ENCODE measurements around the gene ERBB4. TPM values are rescaled to one million over a fixed set of nuclear protein-coding genes. Genes with fewer than 3 reads are reported as not detected.

The ERBB4 gene
- total RNA-seq, 1 experiment from 2014 or later: 0.15 TPM

GRCh38 chr2:212441821-212442220 lies 96.8 kb downstream of the ERBB4 start:
- ChIA-PET CTCF (no interaction called here), POLR2A (no interaction called here)
- ATAC-seq (no peak), DNase-seq (ENCODE audit: low read depth, low spot score) (no peak)
- Histone ChIP-seq H3K27me3 (ENCODE audit: control insufficient read depth, insufficient read depth, low read length) (no peaks in the 10 kb centered on the region), H3K27ac (ENCODE audit: low read length) (no peak overlapping the region), H3K9me3 (ENCODE audit: control insufficient read depth, insufficient read depth, low read depth, low read length) (no peaks in the 10 kb centered on the region), H3K36me3 (ENCODE audit: control insufficient read depth, insufficient read depth, low read length) (no peaks in the 10 kb centered on the region), H3K4me1 (ENCODE audit: control insufficient read depth, insufficient read depth, low read length) (no peaks in the 10 kb centered on the region), H3K4me3 (ENCODE audit: low read depth in 2 of 2, low read length in 2 of 2) (no peak overlapping the region)
- TF ChIP-seq POLR2AphosphoS5 (IDR thresholded peaks at IDR 0.05; ENCODE audit: low read depth, low read length): no peak
- TF ChIP-seq SIN3A (IDR thresholded peaks at IDR 0.05; ENCODE audit: borderline replicate concordance, insufficient read depth, low read depth, low read length): no peak
- TF ChIP-seq, protein P1, sequence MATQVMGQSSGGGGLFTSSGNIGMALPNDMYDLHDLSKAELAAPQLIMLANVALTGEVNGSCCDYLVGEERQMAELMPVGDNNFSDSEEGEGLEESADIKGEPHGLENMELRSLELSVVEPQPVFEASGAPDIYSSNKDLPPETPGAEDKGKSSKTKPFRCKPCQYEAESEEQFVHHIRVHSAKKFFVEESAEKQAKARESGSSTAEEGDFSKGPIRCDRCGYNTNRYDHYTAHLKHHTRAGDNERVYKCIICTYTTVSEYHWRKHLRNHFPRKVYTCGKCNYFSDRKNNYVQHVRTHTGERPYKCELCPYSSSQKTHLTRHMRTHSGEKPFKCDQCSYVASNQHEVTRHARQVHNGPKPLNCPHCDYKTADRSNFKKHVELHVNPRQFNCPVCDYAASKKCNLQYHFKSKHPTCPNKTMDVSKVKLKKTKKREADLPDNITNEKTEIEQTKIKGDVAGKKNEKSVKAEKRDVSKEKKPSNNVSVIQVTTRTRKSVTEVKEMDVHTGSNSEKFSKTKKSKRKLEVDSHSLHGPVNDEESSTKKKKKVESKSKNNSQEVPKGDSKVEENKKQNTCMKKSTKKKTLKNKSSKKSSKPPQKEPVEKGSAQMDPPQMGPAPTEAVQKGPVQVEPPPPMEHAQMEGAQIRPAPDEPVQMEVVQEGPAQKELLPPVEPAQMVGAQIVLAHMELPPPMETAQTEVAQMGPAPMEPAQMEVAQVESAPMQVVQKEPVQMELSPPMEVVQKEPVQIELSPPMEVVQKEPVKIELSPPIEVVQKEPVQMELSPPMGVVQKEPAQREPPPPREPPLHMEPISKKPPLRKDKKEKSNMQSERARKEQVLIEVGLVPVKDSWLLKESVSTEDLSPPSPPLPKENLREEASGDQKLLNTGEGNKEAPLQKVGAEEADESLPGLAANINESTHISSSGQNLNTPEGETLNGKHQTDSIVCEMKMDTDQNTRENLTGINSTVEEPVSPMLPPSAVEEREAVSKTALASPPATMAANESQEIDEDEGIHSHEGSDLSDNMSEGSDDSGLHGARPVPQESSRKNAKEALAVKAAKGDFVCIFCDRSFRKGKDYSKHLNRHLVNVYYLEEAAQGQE (IDR thresholded peaks at IDR 0.05; ENCODE audit: insufficient read depth in 1 of 2, low read depth in 2 of 2, low read length in 1 of 2): no peak
- TF ChIP-seq TCF7L2 (IDR thresholded peaks at IDR 0.05; ENCODE audit: low read depth, low read length): no peak
- TF ChIP-seq CTCF (IDR thresholded peaks at IDR 0.05): no peak
- intact Hi-C loops (cut with micrococcal nuclease; ENCODE audit: unreplicated experiment): no loop called here
- in situ Hi-C loops (cut with HindIII; ENCODE audit: low pct_unique_long_range_greater_than_20kb, low sequenced_read_pairs): no loop called here
- no TSS peak for BruUV-seq (replicated peaks)

DNA sequence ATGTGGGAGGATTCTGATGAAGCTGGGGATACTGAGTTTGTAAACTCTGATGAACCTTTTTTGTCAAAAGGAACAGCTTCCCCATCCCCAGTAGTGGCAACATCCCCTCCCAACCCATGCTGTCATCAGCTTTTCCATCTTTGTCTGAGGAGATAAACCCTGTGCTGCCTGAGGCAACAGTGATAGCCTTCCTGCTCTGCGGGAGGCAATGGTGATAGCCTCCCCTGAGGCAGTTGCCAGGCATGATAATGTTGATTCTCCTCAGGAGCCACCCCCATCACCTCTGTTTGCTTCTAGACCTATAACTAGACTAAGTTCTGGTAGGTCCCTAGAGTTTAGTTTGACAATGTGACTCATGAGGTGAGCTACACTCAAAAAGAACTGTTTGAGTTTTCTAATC lies 97.5 kb downstream of the ERBB4 start:
- Histone ChIP-seq H3K9me3 (ENCODE audit: control insufficient read depth, insufficient read depth, low read depth, low read length) (no peaks in the 10 kb centered on the region), H3K4me3 (ENCODE audit: low read depth in 2 of 2, low read length in 2 of 2) (no peak overlapping the region), H3K36me3 (ENCODE audit: control insufficient read depth, insufficient read depth, low read length) (no peaks in the 10 kb centered on the region), H3K27me3 (ENCODE audit: control insufficient read depth, insufficient read depth, low read length) (no peaks in the 10 kb centered on the region), H3K4me1 (ENCODE audit: control insufficient read depth, insufficient read depth, low read length) (no peaks in the 10 kb centered on the region), H3K27ac (ENCODE audit: low read length) (no peak overlapping the region)
- DNase-seq (ENCODE audit: low read depth, low spot score): no peak
- ChIA-PET POLR2A (no interaction called here), CTCF (no interaction called here)
- TF ChIP-seq SIN3A (IDR thresholded peaks at IDR 0.05; ENCODE audit: borderline replicate concordance, insufficient read depth, low read depth, low read length): no peak
- TF ChIP-seq, protein P1 (IDR thresholded peaks at IDR 0.05; ENCODE audit: insufficient read depth in 1 of 2, low read depth in 2 of 2, low read length in 1 of 2): no peak
- no peak for TF ChIP-seq POLR2AphosphoS5 (IDR thresholded peaks at IDR 0.05; ENCODE audit: low read depth, low read length)
- no peak for TF ChIP-seq TCF7L2 (IDR thresholded peaks at IDR 0.05; ENCODE audit: low read depth, low read length)
- no peak for TF ChIP-seq CTCF (IDR thresholded peaks at IDR 0.05)
- ATAC-seq: no peak
- intact Hi-C loops (cut with micrococcal nuclease; ENCODE audit: unreplicated experiment): no loop called here
- no TSS peak for BruUV-seq (replicated peaks)
- in situ Hi-C loops (cut with HindIII; ENCODE audit: low pct_unique_long_range_greater_than_20kb, low sequenced_read_pairs): no loop called here
